Measurements from ENCODE around the gene NPDC1. TPM values are rescaled to one million over a fixed set of nuclear protein-coding genes. Genes with fewer than 3 reads are reported as not detected.
A peak's percentile ranks its signal among the peaks of the same experiment; 100 is the strongest.

Gene NPDC1
- polyA plus RNA-seq, 1 donor = 42.7 TPM

GRCh38 chr9:137030538-137031527 lies 15.1 kb downstream of the NPDC1 start:
- Histone ChIP-seq H3K4me1 (ENCODE audit: control insufficient read depth, insufficient read depth, low read length) (peaks cover 44% of the 10 kb centered on the region), H3K4me3 (ENCODE audit: low read length) (no peak overlapping the region), H3K36me3 (ENCODE audit: control insufficient read depth, insufficient read depth, low read length) (no peaks in the 10 kb centered on the region), H3K9me3 (ENCODE audit: control insufficient read depth, low read depth, low read length) (no peaks in the 10 kb centered on the region), H3K27me3 (ENCODE audit: control insufficient read depth, insufficient read depth, low read length) (no peaks in the 10 kb centered on the region), H3K27ac (ENCODE audit: low read length) (no peak overlapping the region)
- no peak for DNase-seq
- WGBS (ENCODE audit: insufficient coverage, low lambda C conversion rate) = no CpG with 5 or more reads among the region's 65 CpGs

GRCh38 chr9:137030006-137030405 lies 16.0 kb downstream of the NPDC1 start:
- no peaks in the 10 kb centered on the region for H3K27me3 ChIP-seq (ENCODE audit: control insufficient read depth, insufficient read depth, low read length)
- H3K36me3 ChIP-seq (ENCODE audit: control insufficient read depth, insufficient read depth, low read length) = no peaks in the 10 kb centered on the region
- no peaks in the 10 kb centered on the region for H3K9me3 ChIP-seq (ENCODE audit: control insufficient read depth, low read depth, low read length)
- no peak for DNase-seq
- peaks cover 38% of the 10 kb centered on the region for H3K4me1 ChIP-seq (ENCODE audit: control insufficient read depth, insufficient read depth, low read length)
- no peak overlapping the region for H3K27ac ChIP-seq (ENCODE audit: low read length)
- H3K4me3 ChIP-seq (ENCODE audit: low read length) = no peak overlapping the region
- no CpG with 5 or more reads among the region's 15 CpGs for WGBS (ENCODE audit: insufficient coverage, low lambda C conversion rate)

- Histone ChIP-seq H3K27ac (ENCODE audit: low read length) (no peak overlapping the region), H3K36me3 (ENCODE audit: control insufficient read depth, insufficient read depth, low read length) (no peaks in the 10 kb centered on the region), H3K9me3 (ENCODE audit: control insufficient read depth, low read depth, low read length) (no peaks in the 10 kb centered on the region), H3K4me3 (ENCODE audit: low read length) (no peak overlapping the region), H3K4me1 (ENCODE audit: control insufficient read depth, insufficient read depth, low read length) (peaks cover 34% of the 10 kb centered on the region), H3K27me3 (ENCODE audit: control insufficient read depth, insufficient read depth, low read length) (no peaks in the 10 kb centered on the region)
- DNase-seq = peak in 1 of 2 donors; percentile 52
- WGBS (ENCODE audit: insufficient coverage, low lambda C conversion rate) = no CpG with 5 or more reads among the region's 19 CpGs
Observed at GRCh38 chr9:137029058-137029936, 16.7 kb downstream of the NPDC1 start.

GRCh38 chr9:137028263-137029057 lies 17.5 kb downstream of the NPDC1 start:
- no peak overlapping the region for H3K27ac ChIP-seq (ENCODE audit: low read length)

GRCh38 chr9:137027369-137028262 lies 18.4 kb downstream of the NPDC1 start, which contains the start of gene ABCA2:
Gene ABCA2, minus strand, starts transcription at chr9:137028237. Its CDS starts 97 bp downstream, at chr9:137028140.
- Histone ChIP-seq H3K36me3 (ENCODE audit: control insufficient read depth, insufficient read depth, low read length) (no peaks in the 10 kb centered on the region), H3K4me1 (ENCODE audit: control insufficient read depth, insufficient read depth, low read length) (peaks cover 42% of the 10 kb centered on the region), H3K27ac (ENCODE audit: low read length) (no peak within 1 kb of the TSS), H3K27me3 (ENCODE audit: control insufficient read depth, insufficient read depth, low read length) (no peaks in the 10 kb centered on the region), H3K4me3 (ENCODE audit: low read length) (peak within 1 kb of the TSS; percentile 53), H3K9me3 (ENCODE audit: control insufficient read depth, low read depth, low read length) (peaks cover under 1% of the 10 kb centered on the region)
- peak in 1 of 2 donors; percentile 33 for DNase-seq
- WGBS (ENCODE audit: insufficient coverage, low lambda C conversion rate) = no CpG with 5 or more reads among the region's 95 CpGs

More at GRCh38 chr9:137028263-137029057, 17.5 kb downstream of the NPDC1 start:
- H3K36me3 ChIP-seq (ENCODE audit: control insufficient read depth, insufficient read depth, low read length) = no peaks in the 10 kb centered on the region
- peaks cover 34% of the 10 kb centered on the region for H3K4me1 ChIP-seq (ENCODE audit: control insufficient read depth, insufficient read depth, low read length)
- H3K4me3 ChIP-seq (ENCODE audit: low read length) = peak overlapping the region; percentile 53
- no peaks in the 10 kb centered on the region for H3K9me3 ChIP-seq (ENCODE audit: control insufficient read depth, low read depth, low read length)
- WGBS (ENCODE audit: insufficient coverage, low lambda C conversion rate) = no CpG with 5 or more reads among the region's 98 CpGs
- H3K27me3 ChIP-seq (ENCODE audit: control insufficient read depth, insufficient read depth, low read length) = no peaks in the 10 kb centered on the region
- DNase-seq = peak; percentile 44 to 75

- H3K36me3 ChIP-seq (ENCODE audit: control insufficient read depth, insufficient read depth, low read length) = no peaks in the 10 kb centered on the region
- H3K4me1 ChIP-seq (ENCODE audit: control insufficient read depth, insufficient read depth, low read length) = peaks cover 41% of the 10 kb centered on the region
- H3K4me3 ChIP-seq (ENCODE audit: low read length) = no peak overlapping the region
- no CpG with 5 or more reads among the region's 4 CpGs for WGBS (ENCODE audit: insufficient coverage, low lambda C conversion rate)
- H3K27ac ChIP-seq (ENCODE audit: low read length) = no peak overlapping the region
- peaks cover 6% of the 10 kb centered on the region for H3K9me3 ChIP-seq (ENCODE audit: control insufficient read depth, low read depth, low read length)
- no peaks in the 10 kb centered on the region for H3K27me3 ChIP-seq (ENCODE audit: control insufficient read depth, insufficient read depth, low read length)
- no peak for DNase-seq
Observed at GRCh38 chr9:137026828-137027227, 19.1 kb downstream of the NPDC1 start.

- Histone ChIP-seq H3K4me1 (ENCODE audit: control insufficient read depth, insufficient read depth, low read length) (peaks cover 41% of the 10 kb centered on the region), H3K4me3 (ENCODE audit: low read length) (no peak overlapping the region), H3K36me3 (ENCODE audit: control insufficient read depth, insufficient read depth, low read length) (no peaks in the 10 kb centered on the region), H3K9me3 (ENCODE audit: control insufficient read depth, low read depth, low read length) (peaks cover 8% of the 10 kb centered on the region), H3K27ac (ENCODE audit: low read length) (no peak overlapping the region), H3K27me3 (ENCODE audit: control insufficient read depth, insufficient read depth, low read length) (no peaks in the 10 kb centered on the region)
- DNase-seq = no peak
- no CpG with 5 or more reads among the region's 2 CpGs for WGBS (ENCODE audit: insufficient coverage, low lambda C conversion rate)
Observed at GRCh38 chr9:137026384-137026783, 19.6 kb downstream of the NPDC1 start.

- peaks cover 16% of the 10 kb centered on the region for H3K9me3 ChIP-seq (ENCODE audit: control insufficient read depth, low read depth, low read length)
- H3K4me1 ChIP-seq (ENCODE audit: control insufficient read depth, insufficient read depth, low read length) = peaks cover 38% of the 10 kb centered on the region
- DNase-seq = no peak
- no peak overlapping the region for H3K4me3 ChIP-seq (ENCODE audit: low read length)
- no peak overlapping the region for H3K27ac ChIP-seq (ENCODE audit: low read length)
- H3K36me3 ChIP-seq (ENCODE audit: control insufficient read depth, insufficient read depth, low read length) = no peaks in the 10 kb centered on the region
- WGBS (ENCODE audit: insufficient coverage, low lambda C conversion rate) = no CpG with 5 or more reads among the region's 21 CpGs
- no peaks in the 10 kb centered on the region for H3K27me3 ChIP-seq (ENCODE audit: control insufficient read depth, insufficient read depth, low read length)
Observed at GRCh38 chr9:137025517-137025966, 20.4 kb downstream of the NPDC1 start.

GRCh38 chr9:137023583-137023991 lies 22.4 kb downstream of the NPDC1 start:
- no peak for DNase-seq
- no peak overlapping the region for H3K27ac ChIP-seq (ENCODE audit: low read length)
- no peaks in the 10 kb centered on the region for H3K36me3 ChIP-seq (ENCODE audit: control insufficient read depth, insufficient read depth, low read length)
- H3K27me3 ChIP-seq (ENCODE audit: control insufficient read depth, insufficient read depth, low read length) = no peaks in the 10 kb centered on the region
- peaks cover 22% of the 10 kb centered on the region for H3K9me3 ChIP-seq (ENCODE audit: control insufficient read depth, low read depth, low read length)
- WGBS (ENCODE audit: insufficient coverage, low lambda C conversion rate) = no CpG with 5 or more reads among the region's 15 CpGs
- peaks cover 31% of the 10 kb centered on the region for H3K4me1 ChIP-seq (ENCODE audit: control insufficient read depth, insufficient read depth, low read length)
- no peak overlapping the region for H3K4me3 ChIP-seq (ENCODE audit: low read length)
